Measurements from ENCODE around the gene PSMB3. TPM values are rescaled to one million over a fixed set of nuclear protein-coding genes. Genes with fewer than 3 reads are reported as not detected.
A peak's percentile ranks its signal among the peaks of the same experiment; 100 is the strongest.
"Not testable (repeated sequence)": the region's sequence is repeated elsewhere in the genome, so short reads cannot be mapped to it uniquely, and the experiment has no call there.

The PSMB3 gene
- total RNA-seq, 4 donors from 2014 or later: 128 to 177 (median 145) TPM

DNA sequence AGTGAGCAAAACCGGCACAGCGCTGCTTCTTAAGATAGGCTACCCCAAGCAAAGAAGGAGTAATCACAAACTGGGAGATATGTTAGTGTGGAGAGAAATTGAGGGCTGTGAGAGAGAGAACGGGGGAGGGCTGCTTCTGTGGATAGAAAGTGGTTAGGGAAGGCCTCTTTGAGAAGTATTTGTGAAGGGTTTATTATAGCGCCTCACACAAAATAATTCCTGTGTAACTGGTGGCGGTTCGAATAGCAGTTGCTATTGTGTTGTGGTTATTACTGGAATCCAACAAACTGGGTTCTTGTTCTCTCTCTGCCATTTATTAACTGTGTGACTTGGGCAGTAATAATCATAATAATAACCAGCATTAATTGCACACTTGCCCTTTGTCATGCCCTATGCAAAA is 31.6 kb upstream of the PSMB3 start:
- 89% methylated on average over 6 of the region's 6 CpGs for WGBS, 2 donors
- no peak for DNase-seq
- intact Hi-C loops (cut with DNase I): no loop called here
- H3K27me3 ChIP-seq: no peaks in the 10 kb centered on the region
- TF ChIP-seq POLR2A (IDR thresholded peaks at IDR 0.05): no peak
- TF ChIP-seq, protein P1, sequence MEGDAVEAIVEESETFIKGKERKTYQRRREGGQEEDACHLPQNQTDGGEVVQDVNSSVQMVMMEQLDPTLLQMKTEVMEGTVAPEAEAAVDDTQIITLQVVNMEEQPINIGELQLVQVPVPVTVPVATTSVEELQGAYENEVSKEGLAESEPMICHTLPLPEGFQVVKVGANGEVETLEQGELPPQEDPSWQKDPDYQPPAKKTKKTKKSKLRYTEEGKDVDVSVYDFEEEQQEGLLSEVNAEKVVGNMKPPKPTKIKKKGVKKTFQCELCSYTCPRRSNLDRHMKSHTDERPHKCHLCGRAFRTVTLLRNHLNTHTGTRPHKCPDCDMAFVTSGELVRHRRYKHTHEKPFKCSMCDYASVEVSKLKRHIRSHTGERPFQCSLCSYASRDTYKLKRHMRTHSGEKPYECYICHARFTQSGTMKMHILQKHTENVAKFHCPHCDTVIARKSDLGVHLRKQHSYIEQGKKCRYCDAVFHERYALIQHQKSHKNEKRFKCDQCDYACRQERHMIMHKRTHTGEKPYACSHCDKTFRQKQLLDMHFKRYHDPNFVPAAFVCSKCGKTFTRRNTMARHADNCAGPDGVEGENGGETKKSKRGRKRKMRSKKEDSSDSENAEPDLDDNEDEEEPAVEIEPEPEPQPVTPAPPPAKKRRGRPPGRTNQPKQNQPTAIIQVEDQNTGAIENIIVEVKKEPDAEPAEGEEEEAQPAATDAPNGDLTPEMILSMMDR (IDR thresholded peaks at IDR 0.05): no peak
- H3K4me3 ChIP-seq: no peak overlapping the region
- H3K9me3 ChIP-seq: no peaks in the 10 kb centered on the region
- peaks cover 28 to 100% (median 40%) of the 10 kb centered on the region in 3 donors for H3K36me3 ChIP-seq
- H3K27ac ChIP-seq: no peak overlapping the region
- peaks cover 0 to 40% (median 0%) of the 10 kb centered on the region in 3 donors for H3K4me1 ChIP-seq

GRCh38 chr17:38721802-38722201 is 30.7 kb upstream of the PSMB3 start:
- intact Hi-C loops (cut with DNase I): no loop called here
- peaks cover 0 to 40% (median 0%) of the 10 kb centered on the region in 3 donors for H3K4me1 ChIP-seq
- H3K27ac ChIP-seq: peak overlapping the region in 1 of 4 donors; percentile 5
- 89% methylated on average over 5 of the region's 16 CpGs; no CpG with 5 or more reads in 1 of the 2 donors for WGBS, 2 donors
- no peaks in the 10 kb centered on the region for H3K27me3 ChIP-seq
- no peak for DNase-seq
- H3K4me3 ChIP-seq: no peak overlapping the region
- TF ChIP-seq, protein P1 (IDR thresholded peaks at IDR 0.05): no peak
- no peak for TF ChIP-seq POLR2A (IDR thresholded peaks at IDR 0.05)
- peaks cover 23 to 95% (median 32%) of the 10 kb centered on the region in 3 donors for H3K36me3 ChIP-seq
- no peaks in the 10 kb centered on the region for H3K9me3 ChIP-seq

GRCh38 chr17:38724337-38724988 is 28.1 kb upstream of the PSMB3 start:
- Histone ChIP-seq H3K36me3 (peaks cover 18 to 69% (median 23%) of the 10 kb centered on the region in 3 donors), H3K9me3 (no peaks in the 10 kb centered on the region), H3K4me1 (peaks cover 5 to 40% (median 9%) of the 10 kb centered on the region in 3 donors), H3K27me3 (no peaks in the 10 kb centered on the region), H3K27ac (no peak overlapping the region), H3K4me3 (no peak overlapping the region)
- 70 to 71% methylated on average over 5 of the region's 16 CpGs for WGBS, 2 donors
- TF ChIP-seq, protein P1 (IDR thresholded peaks at IDR 0.05): no peak
- no peak for TF ChIP-seq POLR2A (IDR thresholded peaks at IDR 0.05)
- no peak for DNase-seq
- intact Hi-C loops (cut with DNase I): no loop called here

GRCh38 chr17:38725066-38725465 is 27.5 kb upstream of the PSMB3 start:
- intact Hi-C loops (cut with DNase I): no loop called here
- Histone ChIP-seq H3K27me3 (no peaks in the 10 kb centered on the region), H3K4me1 (peaks cover 5 to 44% (median 9%) of the 10 kb centered on the region in 3 donors), H3K36me3 (peaks cover 13 to 63% (median 17%) of the 10 kb centered on the region in 3 donors), H3K27ac (no peak overlapping the region), H3K9me3 (no peaks in the 10 kb centered on the region), H3K4me3 (no peak overlapping the region)
- DNase-seq: no peak
- WGBS, 2 donors: 69 to 70% methylated on average over 6 to 10 of the region's 10 CpGs
- TF ChIP-seq POLR2A (IDR thresholded peaks at IDR 0.05): no peak
- TF ChIP-seq, protein P1 (IDR thresholded peaks at IDR 0.05): no peak

GRCh38 chr17:38726145-38726544 is 26.4 kb upstream of the PSMB3 start:
- H3K9me3 ChIP-seq; H3K4me3 ChIP-seq; H3K27ac ChIP-seq; intact Hi-C loops (cut with DNase I); H3K27me3 ChIP-seq; DNase-seq: not testable (repeated sequence)
- 79% methylated on average over 5 of the region's 8 CpGs; no CpG with 5 or more reads in 1 of the 2 donors for WGBS, 2 donors
- Histone ChIP-seq H3K4me1 (peaks cover 10 to 53% (median 14%) of the 10 kb centered on the region in 3 donors), H3K36me3 (peaks cover 7 to 52% (median 13%) of the 10 kb centered on the region in 3 donors)

Data from esophagus squamous epithelium (tissue), 5 donors.